Measurements from ENCODE around the gene CSNK2A1. TPM values are rescaled to one million over a fixed set of nuclear protein-coding genes. Genes with fewer than 3 reads are reported as not detected.

The CSNK2A1 gene
- total and polyA plus RNA-seq, 2 donors (not counting 3 experiments of a cell fraction or from before 2014, with no cell fraction given), result 68.4 to 142 TPM

DNA sequence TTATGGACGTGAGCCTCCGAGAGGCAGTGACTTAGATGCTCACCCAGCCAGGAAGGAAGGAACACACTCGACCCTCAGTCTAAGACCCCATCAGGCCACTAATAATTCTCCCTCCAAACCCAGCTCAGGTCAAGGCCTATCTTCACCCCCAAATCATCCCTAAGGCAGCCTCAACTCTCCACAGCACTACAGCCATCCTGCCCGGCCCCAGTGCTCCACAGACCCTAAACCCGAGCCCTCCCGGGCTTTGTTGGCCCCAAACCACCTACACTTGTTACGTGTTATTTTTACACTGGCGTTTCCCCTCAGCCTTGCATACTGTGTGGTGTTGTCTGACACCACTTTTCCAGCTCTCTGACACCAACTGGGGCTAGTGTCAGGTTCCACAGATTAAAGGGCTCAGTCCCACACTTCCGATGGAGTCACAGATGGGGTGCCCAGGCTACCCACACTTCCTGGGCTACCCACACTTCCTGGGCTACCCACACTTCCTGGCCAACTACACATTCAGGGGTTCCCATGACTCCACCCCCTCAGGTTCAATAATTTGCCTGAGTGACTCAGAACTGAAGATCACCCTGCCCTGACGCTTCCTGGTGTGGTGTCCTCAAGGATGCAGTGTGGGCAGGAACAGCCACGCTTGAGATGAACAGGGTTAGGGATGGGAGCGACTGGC is 110.2 kb downstream of the CSNK2A1 start:
- no peaks in the 10 kb centered on the region for H3K79me2 ChIP-seq (ENCODE audit: control insufficient read depth, insufficient read depth, low read length)
- H3K4me3 ChIP-seq (replicated peaks in 1 of 3; ENCODE audit: insufficient read depth in 1 of 3, low read depth in 1 of 3, low read length in 3 of 3), result no peak overlapping the region
- CTCF ChIA-PET, result interaction anchor here (2.1 to 5.3 kb wide), 2 partner anchors 72 to 80 kb away, joined by 34 to 120 read pairs; no protein-coding TSS in a partner anchor
- DNase-seq (ENCODE audit: low read depth, low spot score), result no peak
- H3K27ac ChIP-seq (ENCODE audit: insufficient read depth, low read depth, low read length), result no peak overlapping the region
- no TSS peak for BruUV-seq (replicated peaks)
- H3K4me1 ChIP-seq (ENCODE audit: control insufficient read depth, extremely low read depth, insufficient read depth, low read length), result peaks cover 3% of the 10 kb centered on the region
- H4K20me1 ChIP-seq (replicated peaks; ENCODE audit: control insufficient read depth, extremely low read depth, insufficient read depth, low read length), result no peaks in the 10 kb centered on the region
- intact Hi-C loops (cut with micrococcal nuclease) (no loop called here), dilution Hi-C loops (cut with MboI; ENCODE audit: extremely low pct_ligation_motif_present, low sequenced_read_pairs) (no loop called here)
- no peak overlapping the region for H2AFZ ChIP-seq (ENCODE audit: low read depth, low read length)
- POLR2A ChIA-PET, result no interaction called here
- no peak for FAIRE-seq
- peaks cover 0 to 29% of the 10 kb centered on the region in 2 experiments for H3K36me3 ChIP-seq (ENCODE audit: control insufficient read depth in 2 of 2, extremely low read depth in 1 of 2, insufficient read depth in 2 of 2, low read length in 2 of 2)
- H3K9ac ChIP-seq (replicated peaks; ENCODE audit: extremely low read depth, insufficient read depth, low read length), result no peak overlapping the region
- H3K4me2 ChIP-seq (ENCODE audit: insufficient read depth, low read length), result no peak overlapping the region
- no peaks in the 10 kb centered on the region for H3K9me1 ChIP-seq (replicated peaks; ENCODE audit: control insufficient read depth, extremely low read depth, insufficient read depth, low read length)
- no peaks in the 10 kb centered on the region for H3K9me3 ChIP-seq (replicated peaks; ENCODE audit: control insufficient read depth, insufficient read depth, low read length)
- H3K27me3 ChIP-seq (ENCODE audit: control insufficient read depth in 2 of 2, insufficient read depth in 2 of 2, low read length in 2 of 2), result no peaks in the 10 kb centered on the region
- TF ChIP-seq GATA2 (IDR thresholded peaks at IDR 0.05; ENCODE audit: insufficient read depth, insufficient read length, low read depth, low read length), result no peak
- TF ChIP-seq MAX (IDR thresholded peaks at IDR 0.05; ENCODE audit: insufficient read depth, insufficient read length), result no peak
- no peak for TF ChIP-seq MYC (IDR thresholded peaks at IDR 0.05; ENCODE audit: low read depth, low read length)
- no peak for TF ChIP-seq POLR2AphosphoS5 (IDR thresholded peaks at IDR 0.05; ENCODE audit: insufficient read depth, low read depth, low read length)
- TF ChIP-seq JUN (IDR thresholded peaks at IDR 0.05; ENCODE audit: borderline replicate concordance, insufficient read depth, insufficient read length, low read depth), result no peak
- TF ChIP-seq CTCF (IDR thresholded peaks at IDR 0.05; ENCODE audit: extremely low read depth in 1 of 2, insufficient read depth in 1 of 2, low read depth in 1 of 2, low read length in 2 of 2), result no peak
- TF ChIP-seq POLR2A (IDR thresholded peaks at IDR 0.05; ENCODE audit: low read depth, low read length), result peak; percentile 58

Measured in endothelial cell of umbilical vein (primary cell).